Activated T-cell treated with anti-CD3 and anti-CD28 coated beads, Interleukin-2, amount 50 U/mL, for 24 hours (primary cell): ENCODE data around the gene GOLGA5.
"Not testable (repeated sequence)": the region's sequence is repeated elsewhere in the genome, so short reads cannot be mapped to it uniquely, and the experiment has no call there.

Experiments
- DNase-seq: peaks from one replicate; pipeline ENCODE4 v3.0.0-alpha.2; 2020
- H3K27ac Mint-ChIP-seq: 2 replicates; pipeline ENCODE4 v1.8.0; 2020; ENCODE audit warnings: mild to moderate bottlenecking, mixed read lengths
- H3K27me3 Mint-ChIP-seq: 2 replicates; pipeline ENCODE4 v1.8.0; 2020; ENCODE audit warnings: mixed read lengths
- H3K36me3 Mint-ChIP-seq: 2 replicates; pipeline ENCODE4 v1.8.0; 2020; ENCODE audit warnings: low read depth, mixed read lengths
- H3K4me1 Mint-ChIP-seq: 2 replicates; pipeline ENCODE4 v1.8.0; 2020; ENCODE audit warnings: low read depth, mixed read lengths
- H3K4me3 Mint-ChIP-seq: 2 replicates; pipeline ENCODE4 v1.8.0; 2020; ENCODE audit warnings: mild to moderate bottlenecking, moderate library complexity, mixed read lengths
- H3K9me3 Mint-ChIP-seq: 2 replicates; pipeline ENCODE4 v1.8.0; 2020; ENCODE audit warnings: mixed read lengths

Gene GOLGA5

GRCh38 chr14:92793709-92794546, at the start of gene GOLGA5:
Gene GOLGA5, plus strand, starts transcription at chr14:92794305. Its CDS starts 3,133 bp downstream, at chr14:92797438.
- Mint-ChIP-seq H3K9me3 (peaks cover 29% of the 10 kb centered on the region), H3K4me1 (peaks cover 40% of the 10 kb centered on the region), H3K27me3 (no peaks in the 10 kb centered on the region), H3K4me3 (peak within 1 kb of the TSS; percentile 96), H3K36me3 (peaks cover 30% of the 10 kb centered on the region), H3K27ac (peak within 1 kb of the TSS; percentile 95)
- DNase-seq: peak; percentile 100

GRCh38 chr14:92747701-92748258, 46.3 kb upstream of the GOLGA5 start:
- Mint-ChIP-seq H3K36me3 (no peaks in the 10 kb centered on the region), H3K9me3 (no peaks in the 10 kb centered on the region), H3K4me1 (peaks cover 39% of the 10 kb centered on the region), H3K27ac (peak overlapping the region; percentile 81), H3K4me3 (peak overlapping the region; percentile 75), H3K27me3 (peaks cover 41% of the 10 kb centered on the region)
- DNase-seq: no peak

GRCh38 chr14:92748259-92749016, 45.7 kb upstream of the GOLGA5 start, which contains the start of gene LGMN:
Gene LGMN, minus strand, starts transcription at chr14:92748627. Its CDS starts 15,841 bp downstream, at chr14:92732786.
- Mint-ChIP-seq H3K4me3 (peak within 1 kb of the TSS; percentile 75), H3K4me1 (peaks cover 39% of the 10 kb centered on the region), H3K27ac (peak within 1 kb of the TSS; percentile 81), H3K27me3 (peaks cover 41% of the 10 kb centered on the region), H3K36me3 (no peaks in the 10 kb centered on the region), H3K9me3 (no peaks in the 10 kb centered on the region)
- DNase-seq: peak; percentile 84

- H3K9me3 Mint-ChIP-seq, H3K36me3 Mint-ChIP-seq, H3K27ac Mint-ChIP-seq: not testable (repeated sequence)
- H3K4me1 Mint-ChIP-seq: peaks cover 39% of the 10 kb centered on the region
- H3K27me3 Mint-ChIP-seq: peaks cover 41% of the 10 kb centered on the region
- peak overlapping the region; percentile 54 for H3K4me3 Mint-ChIP-seq
- peak; percentile 52 for DNase-seq
Measured at GRCh38 chr14:92750222-92750728, 43.8 kb upstream of the GOLGA5 start.

- H3K27ac Mint-ChIP-seq: no peak overlapping the region
- no peaks in the 10 kb centered on the region for H3K36me3 Mint-ChIP-seq
- H3K9me3 Mint-ChIP-seq: no peaks in the 10 kb centered on the region
- H3K27me3 Mint-ChIP-seq: peaks cover 41% of the 10 kb centered on the region
- peak overlapping the region; percentile 54 for H3K4me3 Mint-ChIP-seq
- DNase-seq: no peak
- peaks cover 39% of the 10 kb centered on the region for H3K4me1 Mint-ChIP-seq
Measured at GRCh38 chr14:92750994-92751400, 43.1 kb upstream of the GOLGA5 start.

GRCh38 chr14:92751819-92752218, 42.3 kb upstream of the GOLGA5 start:
- peaks cover 36% of the 10 kb centered on the region for H3K27me3 Mint-ChIP-seq
- no peaks in the 10 kb centered on the region for H3K36me3 Mint-ChIP-seq
- DNase-seq: no peak
- peaks cover 39% of the 10 kb centered on the region for H3K4me1 Mint-ChIP-seq
- no peak overlapping the region for H3K27ac Mint-ChIP-seq
- no peak overlapping the region for H3K4me3 Mint-ChIP-seq
- H3K9me3 Mint-ChIP-seq: no peaks in the 10 kb centered on the region

GRCh38 chr14:92753250-92753649, 40.9 kb upstream of the GOLGA5 start:
- DNase-seq: no peak
- Mint-ChIP-seq H3K4me1 (peaks cover 26% of the 10 kb centered on the region), H3K36me3 (no peaks in the 10 kb centered on the region), H3K4me3 (no peak overlapping the region), H3K27me3 (peaks cover 26% of the 10 kb centered on the region), H3K9me3 (no peaks in the 10 kb centered on the region), H3K27ac (no peak overlapping the region)

- no peak overlapping the region for H3K4me3 Mint-ChIP-seq
- H3K4me1 Mint-ChIP-seq: peaks cover 22% of the 10 kb centered on the region
- DNase-seq: no peak
- H3K27ac Mint-ChIP-seq: no peak overlapping the region
- peaks cover 9% of the 10 kb centered on the region for H3K27me3 Mint-ChIP-seq
- no peaks in the 10 kb centered on the region for H3K36me3 Mint-ChIP-seq
- H3K9me3 Mint-ChIP-seq: no peaks in the 10 kb centered on the region
Measured at GRCh38 chr14:92754966-92755365, 39.1 kb upstream of the GOLGA5 start.

GRCh38 chr14:92755495-92755894, 38.6 kb upstream of the GOLGA5 start:
- DNase-seq: no peak
- Mint-ChIP-seq H3K4me1 (peaks cover 22% of the 10 kb centered on the region), H3K27me3 (peaks cover 4% of the 10 kb centered on the region), H3K4me3 (no peak overlapping the region), H3K27ac (no peak overlapping the region), H3K9me3 (no peaks in the 10 kb centered on the region), H3K36me3 (no peaks in the 10 kb centered on the region)

GRCh38 chr14:92756446-92756845, 37.7 kb upstream of the GOLGA5 start:
- H3K36me3 Mint-ChIP-seq: no peaks in the 10 kb centered on the region
- H3K9me3 Mint-ChIP-seq: no peaks in the 10 kb centered on the region
- no peak overlapping the region for H3K4me3 Mint-ChIP-seq
- peaks cover 18% of the 10 kb centered on the region for H3K4me1 Mint-ChIP-seq
- H3K27ac Mint-ChIP-seq: no peak overlapping the region
- peaks cover 3% of the 10 kb centered on the region for H3K27me3 Mint-ChIP-seq
- DNase-seq: no peak

GRCh38 chr14:92759300-92759678, 34.8 kb upstream of the GOLGA5 start:
- Mint-ChIP-seq H3K4me1 (peaks cover 18% of the 10 kb centered on the region), H3K9me3 (no peaks in the 10 kb centered on the region), H3K27ac (no peak overlapping the region), H3K27me3 (peaks cover 13% of the 10 kb centered on the region), H3K4me3 (no peak overlapping the region), H3K36me3 (no peaks in the 10 kb centered on the region)
- no peak for DNase-seq

- H3K9me3 Mint-ChIP-seq: no peaks in the 10 kb centered on the region
- H3K36me3 Mint-ChIP-seq: no peaks in the 10 kb centered on the region
- H3K27ac Mint-ChIP-seq: no peak overlapping the region
- H3K4me3 Mint-ChIP-seq: no peak overlapping the region
- peaks cover 13% of the 10 kb centered on the region for H3K27me3 Mint-ChIP-seq
- DNase-seq: no peak
- peaks cover 18% of the 10 kb centered on the region for H3K4me1 Mint-ChIP-seq
Measured at GRCh38 chr14:92759679-92760523, 34.2 kb upstream of the GOLGA5 start.

GRCh38 chr14:92760524-92760805, 33.6 kb upstream of the GOLGA5 start:
- Mint-ChIP-seq H3K4me1 (peaks cover 18% of the 10 kb centered on the region), H3K9me3 (no peaks in the 10 kb centered on the region), H3K4me3 (no peak overlapping the region), H3K36me3 (no peaks in the 10 kb centered on the region), H3K27ac (no peak overlapping the region), H3K27me3 (peaks cover 13% of the 10 kb centered on the region)
- DNase-seq: no peak
